ENCODE measurements around the gene OR8S1.

The OR8S1 gene

DNA sequence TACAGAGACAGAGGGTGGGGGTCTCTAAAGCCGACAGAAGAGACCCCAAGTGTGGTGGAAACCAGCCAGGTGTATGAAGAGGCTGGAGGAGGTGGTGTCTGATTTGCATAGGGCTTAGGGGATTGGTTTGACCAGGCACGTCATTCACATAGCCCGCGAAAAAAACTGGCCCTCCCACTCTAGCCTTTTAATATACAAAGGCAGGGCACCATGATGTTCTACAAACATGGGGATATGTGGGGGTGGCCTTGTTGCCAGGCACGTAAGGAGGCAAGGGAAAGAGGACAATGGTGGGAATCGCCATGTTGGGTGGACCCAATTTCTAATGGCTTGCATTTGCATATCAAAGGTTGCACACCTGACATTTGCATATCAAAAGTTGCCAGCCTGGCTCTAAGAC, 31.2 kb downstream of the OR8S1 start:
- DNase-seq (ENCODE audit: low read depth) = no peak

DNA sequence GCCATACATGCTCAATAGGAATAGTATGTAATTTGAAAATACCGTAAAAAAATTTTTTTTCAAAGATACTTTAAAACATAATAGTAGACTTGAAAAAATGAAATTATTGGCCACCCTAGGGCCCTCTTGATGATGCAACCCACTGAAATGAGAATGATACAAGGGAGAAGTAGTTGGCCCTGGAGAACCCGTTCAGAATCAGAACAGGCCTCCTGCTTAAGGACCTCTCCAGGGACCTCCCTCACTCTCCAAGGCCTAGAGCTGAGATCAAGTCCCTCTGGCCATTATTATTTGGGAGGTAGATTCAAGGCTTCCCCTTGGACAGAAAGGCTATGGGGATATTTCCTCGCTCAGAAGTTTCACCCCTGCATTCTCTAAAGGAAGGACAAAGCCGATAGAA, 32.5 kb downstream of the OR8S1 start:
- no peak for DNase-seq (ENCODE audit: low read depth)

GRCh38 chr12:48567731-48568130, 42.3 kb downstream of the OR8S1 start:
- no peak for DNase-seq (ENCODE audit: low read depth)

- DNase-seq (ENCODE audit: low read depth) = no peak
Observed at GRCh38 chr12:48569946-48570345, 44.5 kb downstream of the OR8S1 start, which contains the start of gene LALBA. TSS of gene LALBA (minus strand) at chr12:48570046. CDS start at chr12:48570020, 26 bp downstream.

- no peak for DNase-seq (ENCODE audit: low read depth)
Observed at GRCh38 chr12:48572326-48572725, 46.9 kb downstream of the OR8S1 start.

Measured in stromal cell of bone marrow (primary cell).